NCI-H524 (cell line): Measurements from ENCODE around the gene AZU1.

ENCODE experiments used
- DNase-seq, 2 experiments: peaks; one replicate each; lab custom pipeline; 2025; lab: John Stamatoyannopoulos, UW

Gene AZU1, protein sequence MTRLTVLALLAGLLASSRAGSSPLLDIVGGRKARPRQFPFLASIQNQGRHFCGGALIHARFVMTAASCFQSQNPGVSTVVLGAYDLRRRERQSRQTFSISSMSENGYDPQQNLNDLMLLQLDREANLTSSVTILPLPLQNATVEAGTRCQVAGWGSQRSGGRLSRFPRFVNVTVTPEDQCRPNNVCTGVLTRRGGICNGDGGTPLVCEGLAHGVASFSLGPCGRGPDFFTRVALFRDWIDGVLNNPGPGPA

DNA sequence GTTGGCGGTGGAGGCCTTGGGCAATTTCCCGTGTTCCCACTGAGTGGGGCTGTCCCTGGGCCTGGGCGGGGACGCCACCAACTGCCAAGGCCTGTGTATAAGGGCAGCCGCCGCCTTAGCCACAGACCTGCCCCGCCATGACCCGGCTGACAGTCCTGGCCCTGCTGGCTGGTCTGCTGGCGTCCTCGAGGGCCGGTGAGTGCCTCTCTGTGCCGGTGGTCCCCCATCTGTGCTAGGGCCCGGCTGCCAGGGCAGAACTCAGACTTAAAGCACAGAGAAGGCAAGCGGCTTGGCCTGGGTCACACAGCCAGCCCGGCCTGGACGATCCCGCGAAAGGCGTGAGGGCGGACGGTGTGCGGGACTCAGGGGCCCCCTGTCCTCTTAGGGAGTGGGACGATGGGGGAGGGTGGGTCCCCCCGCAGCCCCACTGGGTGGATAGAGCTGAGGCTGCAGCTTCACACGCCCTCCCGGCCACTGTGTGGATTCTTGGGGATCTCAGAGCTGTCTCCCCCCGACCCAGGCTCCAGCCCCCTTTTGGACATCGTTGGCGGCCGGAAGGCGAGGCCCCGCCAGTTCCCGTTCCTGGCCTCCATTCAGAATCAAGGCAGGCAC is at the start of gene AZU1:
AZU1 (plus strand) TSS at position 128 of the 612 bp plus-strand sequence; CDS start at position 138, 10 bp downstream.
- DNase-seq: no peak

DNA sequence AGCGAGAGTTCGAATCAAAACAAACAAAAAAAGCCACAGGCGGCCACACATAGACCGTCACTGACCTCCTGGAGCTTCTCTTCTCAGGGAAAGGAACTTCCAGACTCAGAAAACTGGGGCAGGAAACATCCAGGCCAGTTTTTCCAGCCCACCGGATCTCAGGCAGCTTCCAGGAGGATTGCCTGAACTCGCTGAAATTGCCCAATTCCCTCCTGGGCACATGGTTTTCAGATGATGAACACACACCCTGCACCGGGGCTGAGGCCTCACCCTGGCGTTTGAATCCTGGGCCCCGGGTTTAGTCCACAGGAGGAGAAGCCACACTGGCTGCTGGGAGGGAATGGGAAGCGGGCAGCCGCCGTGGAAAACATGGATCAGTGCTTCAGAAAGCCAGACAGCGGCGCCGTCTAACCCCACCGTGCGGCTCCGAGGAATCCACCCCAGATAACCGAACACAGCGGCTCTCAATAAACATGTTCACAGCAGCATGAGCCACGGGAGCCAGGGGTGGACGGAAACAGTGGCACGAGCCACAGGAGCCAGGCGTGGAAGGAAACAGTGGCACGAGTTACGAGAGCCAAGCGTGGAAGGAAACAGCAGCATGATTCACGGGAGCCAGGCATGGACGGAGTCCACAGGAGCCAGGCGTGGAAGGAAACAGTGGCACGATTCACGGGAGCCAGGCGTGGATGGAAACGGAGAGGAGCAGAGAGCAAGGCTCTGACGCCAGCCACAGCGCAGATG is 48.6 kb upstream of the AZU1 start:
- peak in 1 of 2 experiments; percentile 41 for DNase-seq

DNA sequence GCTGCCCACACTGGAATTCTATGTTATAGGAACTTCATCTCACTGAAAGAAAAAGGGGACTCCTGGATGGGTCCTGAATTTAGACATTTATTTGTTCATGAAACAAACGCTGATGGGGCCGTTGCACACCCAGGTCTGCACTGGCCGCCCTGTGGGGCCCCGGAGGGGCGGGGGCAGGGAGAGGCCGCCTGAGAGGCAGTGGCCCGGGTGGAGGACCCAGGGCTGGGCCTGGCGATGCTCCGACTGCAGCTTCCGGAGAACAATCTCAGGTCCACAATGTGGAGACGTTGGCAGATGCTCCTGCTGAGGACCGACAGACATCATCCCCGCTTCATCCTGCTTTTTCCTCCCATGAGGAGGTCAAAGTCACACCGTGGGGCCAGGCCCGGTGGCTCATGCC is 46.7 kb upstream of the AZU1 start:
- DNase-seq: no peak

DNA sequence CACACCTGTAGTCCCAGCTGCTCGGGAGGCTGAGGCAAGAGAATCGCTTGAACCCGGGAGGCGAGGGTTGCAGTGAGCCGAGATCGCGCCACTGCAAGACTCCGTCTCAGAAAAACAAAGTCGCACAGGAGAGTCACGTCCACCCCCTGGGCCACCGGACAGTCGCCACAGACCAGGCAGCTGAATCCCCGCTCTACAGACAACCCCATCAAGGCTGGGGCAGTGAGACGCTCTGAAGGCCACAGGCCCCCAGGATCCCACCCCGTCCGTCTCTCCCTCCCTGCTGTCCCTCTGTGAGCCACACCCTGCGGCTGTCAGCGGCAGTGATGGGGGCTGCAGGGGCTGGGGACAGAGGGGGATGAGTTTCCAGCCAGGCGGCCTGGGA is 45.8 kb upstream of the AZU1 start:
- no peak for DNase-seq

DNA sequence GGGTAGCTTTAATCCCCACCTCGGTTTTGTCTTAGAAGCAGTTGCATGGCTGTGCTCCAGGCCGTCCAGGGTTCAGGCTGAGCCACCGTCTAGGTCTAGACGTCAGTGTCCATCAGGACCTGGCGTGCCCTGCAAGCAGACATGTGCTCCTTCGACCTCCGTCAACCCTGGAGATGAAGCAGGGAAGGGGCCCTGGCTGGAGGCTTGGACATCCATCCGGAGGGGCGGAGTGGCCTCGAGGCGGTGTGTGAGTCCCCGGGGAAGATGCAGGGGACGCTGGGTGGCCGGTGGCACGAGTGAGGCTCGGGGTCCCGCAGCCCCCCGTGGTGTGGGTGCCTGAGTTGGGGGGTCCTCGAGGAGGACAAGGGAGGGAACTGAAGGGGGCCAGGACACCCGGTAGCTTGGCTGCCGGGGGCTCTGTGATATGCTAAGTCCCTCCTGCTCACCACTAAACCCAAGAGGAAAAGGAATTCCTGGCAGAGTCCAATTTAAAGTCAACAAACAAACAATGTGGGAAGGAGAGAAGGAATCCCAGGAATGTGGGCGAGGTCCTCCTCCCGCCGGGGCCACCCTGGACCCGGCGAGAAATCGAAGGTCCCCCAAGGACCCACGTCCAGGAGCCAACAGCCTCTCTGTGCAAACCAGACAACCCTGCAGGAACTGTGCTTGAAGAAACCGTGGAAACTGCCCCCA is 45.3 kb upstream of the AZU1 start:
- DNase-seq: no peak

DNA sequence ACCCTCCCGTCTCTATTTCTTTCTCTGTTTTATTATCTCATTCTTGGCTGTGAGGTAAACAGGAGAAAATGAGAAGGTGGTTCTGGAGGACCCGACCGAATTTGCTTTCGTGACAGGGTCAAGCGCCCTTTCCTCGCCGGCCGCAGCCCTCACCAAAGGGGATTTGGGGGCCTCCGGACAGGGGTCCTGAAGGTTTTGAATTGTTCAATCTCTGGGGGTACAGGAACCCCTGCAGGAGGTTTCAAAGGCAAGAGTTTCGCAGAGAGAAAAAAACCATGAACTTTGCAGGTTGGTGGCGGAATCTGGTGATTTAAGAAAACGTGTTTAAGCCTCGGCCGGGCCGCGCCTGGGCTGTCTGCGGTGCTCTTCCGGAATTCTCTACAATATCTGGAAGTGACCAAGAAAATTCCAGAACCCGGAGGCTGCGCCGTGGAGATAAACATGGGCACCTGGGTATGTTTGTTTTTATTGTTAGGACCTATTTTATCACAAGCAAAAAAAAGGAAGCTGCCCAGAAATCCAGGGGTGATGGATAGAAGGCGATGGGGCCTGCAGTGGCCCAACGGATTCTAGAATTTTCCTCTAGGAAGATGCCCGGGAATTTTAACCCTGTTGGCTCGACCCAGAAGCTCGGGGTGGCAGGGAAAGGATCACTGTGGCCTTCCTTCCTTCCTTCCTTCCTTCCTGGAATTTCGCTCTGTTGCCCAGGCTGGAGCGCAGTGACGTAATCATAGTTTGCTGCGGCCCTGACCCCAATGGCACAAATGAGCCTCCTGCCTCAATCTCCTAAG is 44.6 kb upstream of the AZU1 start:
- DNase-seq: no peak

DNA sequence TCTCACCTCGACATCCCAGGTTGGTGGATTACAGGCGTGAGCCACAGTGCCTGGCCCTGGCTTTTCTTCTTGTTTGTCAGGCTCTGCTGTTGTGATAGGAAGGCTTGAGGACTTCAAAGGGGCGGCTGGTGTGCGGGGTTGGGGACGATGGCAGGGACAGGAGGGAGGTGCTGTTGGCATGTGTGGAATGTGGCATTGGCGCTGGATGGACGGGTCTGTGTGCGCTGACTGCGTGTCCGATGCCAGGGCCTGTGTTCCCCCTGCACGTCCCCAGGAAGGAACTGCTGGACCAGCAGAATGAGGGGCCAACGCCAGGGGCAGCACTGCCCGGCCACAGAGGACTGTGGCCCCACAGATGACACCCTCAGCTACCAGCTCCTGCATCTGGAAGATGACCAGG is 43.1 kb upstream of the AZU1 start:
- DNase-seq: no peak

DNA sequence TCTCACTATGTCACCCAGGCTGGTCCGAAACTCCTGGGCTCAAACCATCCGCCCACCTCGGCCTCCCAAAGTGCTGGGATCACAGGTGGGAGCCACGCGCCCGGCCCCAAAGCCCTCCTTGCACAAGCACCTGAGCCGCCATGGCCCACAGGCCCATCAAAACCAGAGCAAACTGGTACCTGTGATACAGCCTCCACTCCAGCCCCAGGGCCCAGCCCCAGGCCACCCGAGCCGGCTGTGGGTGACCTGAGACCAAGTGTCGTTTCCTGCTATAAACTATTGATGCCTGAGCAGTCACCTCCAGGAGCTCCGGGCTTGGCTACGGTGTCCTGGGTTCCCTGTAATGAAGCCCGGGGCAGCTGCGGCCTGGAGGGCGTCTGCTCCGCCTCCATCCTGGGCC is 40.1 kb upstream of the AZU1 start:
- DNase-seq: no peak

DNA sequence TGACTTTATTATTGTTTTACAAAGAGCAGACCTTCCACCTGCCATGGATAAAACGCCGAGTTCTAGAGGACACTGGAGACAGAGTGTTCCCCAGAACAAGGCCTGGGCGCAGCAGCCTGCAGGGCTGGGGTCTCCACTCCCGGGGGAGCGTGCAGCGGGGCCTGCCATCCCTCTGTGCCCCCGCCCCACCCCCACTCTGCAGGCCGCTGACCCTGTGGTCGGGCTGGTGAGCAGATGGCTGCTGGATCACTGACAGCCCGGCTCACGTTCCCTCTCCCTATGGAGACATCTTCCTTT is 39.0 kb upstream of the AZU1 start:
- DNase-seq: no peak

DNA sequence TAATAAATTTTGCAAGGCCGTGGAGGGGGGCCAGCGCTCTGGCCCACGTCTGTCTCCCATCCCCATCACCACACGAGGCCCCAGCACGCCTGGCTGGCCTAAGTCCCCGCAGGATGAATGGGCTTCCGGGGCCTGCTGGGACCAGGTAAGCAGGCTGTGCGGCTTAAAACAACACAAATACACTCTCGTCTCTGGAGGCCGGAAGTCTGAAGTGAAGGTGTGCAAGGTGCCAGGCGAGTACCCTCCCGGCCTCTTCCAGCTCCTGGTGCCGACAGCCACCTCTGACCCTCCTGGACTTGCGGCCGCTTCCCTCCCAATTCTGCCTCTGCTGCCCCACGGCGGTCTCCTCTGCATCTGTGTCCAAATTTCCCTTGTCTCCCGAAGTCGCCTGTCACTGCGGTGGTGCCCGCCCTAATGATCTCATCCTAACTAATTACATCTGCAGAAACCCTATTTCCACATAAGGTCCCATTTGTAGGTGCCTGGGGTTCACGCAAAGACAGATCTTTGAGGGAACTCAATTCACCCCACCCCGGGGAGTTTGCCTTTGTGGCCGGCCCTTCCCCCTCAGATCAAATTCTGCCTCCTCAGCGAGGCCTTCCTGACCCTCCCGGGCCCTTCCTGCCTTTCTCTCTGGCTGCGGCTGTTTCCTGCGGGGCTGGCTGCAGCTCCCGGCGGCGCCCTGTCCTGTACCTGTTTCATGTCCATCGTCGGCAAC is 38.5 kb upstream of the AZU1 start:
- peak; percentile 27 to 66 for DNase-seq

DNA sequence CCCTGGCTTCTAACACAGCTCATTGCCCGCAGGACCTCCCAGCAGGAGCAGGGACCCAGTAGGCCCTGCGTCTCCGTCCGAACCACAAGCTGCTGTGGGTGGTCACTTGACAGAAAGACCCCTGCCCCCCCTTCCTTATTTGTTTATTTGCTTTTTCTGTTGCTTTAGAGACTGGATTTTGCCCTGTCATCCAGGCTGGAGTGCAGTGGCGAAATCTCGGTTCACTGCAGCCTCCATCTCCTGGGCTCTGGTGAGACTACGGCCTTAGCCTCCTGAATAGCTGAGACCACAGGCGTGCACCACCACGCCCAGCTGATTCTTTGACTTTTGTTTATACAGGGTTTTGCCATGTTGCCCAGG is 38.0 kb upstream of the AZU1 start:
- no peak for DNase-seq

DNA sequence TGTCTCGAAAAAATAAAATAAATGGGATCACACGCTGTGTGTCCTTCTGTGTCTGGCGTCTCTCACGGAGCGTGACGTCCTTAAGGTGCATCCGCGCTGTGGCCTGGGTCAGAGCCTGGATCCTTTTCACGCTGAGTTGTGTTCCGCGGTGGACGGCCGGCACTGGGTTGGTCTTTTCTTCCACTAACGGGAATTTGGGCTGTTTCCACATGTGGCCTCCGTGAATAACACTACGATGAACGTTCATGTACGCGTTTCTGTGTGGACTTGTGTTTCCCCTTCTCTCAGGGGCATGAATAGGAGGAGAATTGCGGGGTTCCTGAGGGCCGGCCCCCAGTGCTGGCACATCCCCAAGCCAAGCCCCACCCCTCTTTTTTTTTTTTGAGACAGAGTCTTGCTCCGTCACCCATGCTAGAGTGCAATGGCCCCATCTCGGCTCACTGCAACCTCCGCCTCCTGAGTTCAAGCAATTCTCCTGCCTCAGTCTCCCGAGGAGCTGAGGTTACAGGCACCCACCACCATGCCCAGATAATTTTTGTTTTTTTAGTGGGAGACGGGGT is 36.5 kb upstream of the AZU1 start:
- no peak for DNase-seq

DNA sequence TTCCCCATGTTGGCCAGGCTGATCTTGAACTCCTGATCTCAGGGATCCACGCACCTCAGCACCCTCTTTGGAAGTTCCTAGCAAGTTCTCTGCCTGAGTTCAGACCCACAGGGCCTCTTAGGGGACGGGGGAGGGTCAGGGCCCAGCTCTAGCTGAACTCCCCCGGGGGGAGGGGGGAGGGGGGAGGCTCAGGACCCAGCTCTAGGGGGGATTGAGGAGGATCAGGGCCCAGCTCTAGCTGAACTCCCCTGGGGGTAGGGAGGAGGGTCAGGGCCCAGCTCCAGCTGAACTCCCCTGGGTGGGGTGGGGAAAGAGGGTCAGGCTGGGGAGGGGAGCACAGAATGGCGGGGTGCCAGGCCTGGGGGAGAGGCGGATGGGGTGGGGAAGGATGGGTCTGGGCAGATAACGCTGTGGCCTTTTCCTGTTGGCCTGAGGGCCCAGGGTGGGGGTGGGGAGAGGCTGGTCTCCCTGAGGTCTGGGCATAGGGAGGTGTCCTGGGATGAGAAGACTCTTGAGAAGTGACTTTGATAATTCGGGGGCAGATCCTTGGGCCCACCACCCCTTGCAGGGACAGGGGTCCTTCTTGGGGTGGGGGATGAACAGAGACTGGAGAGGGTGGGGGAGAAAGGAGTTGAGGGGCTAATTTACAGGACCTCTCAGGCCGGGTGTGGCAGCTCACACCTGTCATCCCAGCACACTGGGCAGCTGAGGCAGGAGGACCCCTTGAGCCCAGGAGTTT is 35.9 kb upstream of the AZU1 start:
- no peak for DNase-seq

DNA sequence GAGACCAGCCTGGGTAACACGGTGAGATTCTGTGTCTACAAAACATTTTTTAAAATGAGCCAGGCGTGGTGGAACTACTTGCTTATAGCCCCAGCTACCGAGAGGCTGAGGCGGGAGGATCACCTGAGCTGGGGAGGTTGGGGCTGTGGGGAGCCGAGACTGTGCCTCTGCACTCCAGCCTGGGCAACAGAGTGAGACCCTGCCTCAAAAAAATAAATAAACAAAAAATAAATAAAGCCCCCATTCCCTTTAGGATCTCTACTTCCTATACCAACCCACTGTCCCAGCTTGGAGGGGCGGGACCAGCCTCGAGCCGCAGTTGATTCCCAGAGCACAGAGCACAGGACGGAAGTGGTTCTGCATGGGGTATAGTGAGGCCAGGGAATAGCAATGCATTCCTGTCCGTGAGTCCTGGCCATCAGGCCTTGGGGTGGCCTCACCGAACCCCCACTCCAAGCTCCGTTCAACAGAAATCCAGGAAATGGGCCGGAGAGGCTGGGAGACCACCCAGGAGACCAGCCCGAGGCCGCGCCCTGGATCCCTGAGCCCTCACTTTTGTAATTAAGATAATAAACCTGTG is 35.2 kb upstream of the AZU1 start:
- no peak for DNase-seq

DNA sequence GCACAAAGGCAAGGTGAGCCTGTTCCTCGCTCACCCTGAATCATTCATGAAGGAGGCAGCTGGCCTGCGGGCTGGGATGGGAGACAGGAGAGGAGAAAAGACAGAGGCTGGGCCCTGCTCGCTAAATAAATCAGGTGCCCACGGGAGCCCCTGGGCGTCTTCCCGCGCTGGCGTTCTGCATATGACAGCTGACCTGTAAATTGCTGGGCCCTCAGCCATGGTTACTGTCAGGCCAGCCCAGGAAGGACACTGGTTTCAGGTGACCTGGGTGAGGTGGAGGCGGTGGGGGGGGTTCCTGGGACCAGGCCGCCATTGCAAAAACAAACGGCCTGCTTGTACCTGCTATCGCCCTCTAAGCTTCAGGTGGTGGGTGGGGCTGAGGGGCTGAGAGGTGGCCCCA is 33.8 kb upstream of the AZU1 start:
- DNase-seq: no peak

DNA sequence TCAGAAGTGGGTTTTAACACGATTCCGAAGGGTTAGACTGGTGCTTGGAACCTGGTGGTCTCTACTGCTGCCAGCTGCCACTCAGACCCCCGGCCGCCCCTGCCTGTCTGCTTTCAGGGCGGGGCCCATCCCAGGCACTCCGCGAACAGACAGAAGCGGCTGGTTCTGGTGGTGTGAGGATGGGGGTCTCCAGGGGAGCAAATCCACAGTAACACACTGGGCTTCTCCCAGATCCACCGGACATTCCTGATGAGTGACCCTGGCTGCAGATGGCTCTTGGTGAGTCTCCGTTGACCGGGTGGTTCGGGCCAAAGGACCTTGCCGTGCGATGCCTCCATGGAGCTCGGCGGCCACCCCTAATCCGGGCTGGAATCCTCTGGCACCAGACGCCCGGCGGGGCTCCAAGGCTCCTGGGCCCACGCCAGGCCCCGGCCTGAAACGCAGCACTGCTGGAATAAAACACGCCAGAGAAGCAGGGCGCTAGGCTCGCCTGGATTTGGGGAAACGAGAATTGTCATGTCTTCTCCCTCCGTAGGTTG is 32.5 kb upstream of the AZU1 start:
- no peak for DNase-seq

DNA sequence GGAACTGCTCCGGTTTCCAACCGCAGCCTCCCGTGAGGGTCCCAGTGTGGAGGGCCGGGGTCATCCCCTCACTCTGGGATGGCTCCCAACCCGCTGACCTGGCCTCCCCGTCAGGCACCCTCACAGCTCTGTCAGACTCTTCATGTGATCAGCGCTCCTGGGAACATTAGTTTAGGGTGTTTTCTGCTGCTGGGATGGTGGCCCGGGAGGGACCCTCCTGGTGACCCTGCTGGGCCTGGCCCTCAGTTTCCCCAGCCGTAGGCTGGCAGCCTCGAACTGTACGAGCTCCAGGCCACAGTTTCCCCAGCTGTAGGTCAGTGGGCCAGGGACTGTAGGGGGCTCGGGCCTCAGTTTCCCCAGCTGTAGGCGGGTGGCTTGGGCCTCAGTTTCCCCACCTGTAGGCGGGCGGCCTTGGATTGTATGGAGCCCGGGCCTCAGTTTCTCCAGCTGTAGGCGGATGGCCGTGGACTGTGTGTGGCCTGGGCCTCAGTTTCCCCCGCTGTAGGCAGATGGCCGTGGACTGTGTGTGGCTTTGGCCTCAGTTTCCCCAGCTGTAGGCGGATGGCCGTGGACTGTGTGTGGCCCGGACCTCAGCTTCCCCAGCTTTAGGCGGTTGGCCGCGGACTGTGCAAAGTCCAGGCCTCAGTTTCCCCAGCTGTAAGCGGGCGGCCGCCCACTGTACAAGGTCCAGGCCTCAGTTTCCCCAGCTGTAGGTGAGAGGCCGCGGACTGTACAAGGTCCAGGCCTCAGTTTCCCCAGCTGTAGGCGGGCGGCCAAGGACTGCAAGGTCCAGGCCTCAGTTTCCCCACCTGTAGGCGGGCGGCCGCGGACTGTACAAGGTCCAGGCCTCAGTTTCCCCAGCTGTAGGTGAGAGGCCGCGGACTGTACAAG is 31.7 kb upstream of the AZU1 start:
- DNase-seq: no peak

DNA sequence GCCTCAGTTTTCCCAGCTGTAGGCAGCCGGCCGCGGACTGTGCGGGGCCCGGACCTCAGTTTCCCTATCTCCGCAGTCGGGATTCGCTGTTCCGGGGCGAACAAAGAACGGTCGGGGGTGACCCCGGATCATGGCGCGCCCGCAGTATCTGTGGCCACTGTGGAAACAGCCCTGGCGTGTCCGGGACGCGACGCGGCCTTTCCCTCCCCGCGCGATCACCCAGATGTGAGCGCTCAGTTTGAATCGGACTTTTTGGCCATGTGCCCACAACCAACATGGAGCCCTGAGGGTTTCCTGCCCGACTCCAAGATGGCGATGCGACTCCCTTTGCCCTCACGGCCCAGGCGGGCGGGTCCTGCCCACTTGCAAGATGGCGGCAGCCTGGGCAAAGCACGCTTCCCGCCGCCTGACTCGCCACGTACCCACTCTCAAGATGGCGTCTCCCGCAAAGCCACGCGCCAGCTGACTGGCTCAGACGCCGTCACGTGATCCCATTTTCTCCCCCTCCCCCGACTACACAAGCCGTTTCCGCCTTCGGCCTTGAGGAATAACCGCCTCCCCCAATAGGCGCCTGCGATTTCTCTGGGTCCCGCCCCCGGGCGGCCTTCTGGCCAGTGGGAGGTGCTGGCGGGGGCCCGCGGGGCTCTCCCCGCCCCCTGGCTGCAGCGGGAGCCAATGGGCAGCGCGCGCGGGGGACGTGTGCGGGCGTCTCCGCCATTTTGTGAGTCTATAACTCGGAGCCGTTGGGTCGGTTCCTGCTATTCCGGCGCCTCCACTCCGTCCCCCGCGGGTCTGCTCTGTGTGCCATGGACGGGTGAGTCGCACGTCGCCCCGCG is 30.7 kb upstream of the AZU1 start, which contains the start of gene PTBP1:
PTBP1 (plus strand) TSS at position 761 of the 836 bp plus-strand sequence; CDS start at position 807, 46 bp downstream.
- peak; percentile 100 for DNase-seq
